H1 (cell line): ENCODE measurements around the gene TXNRD2.

Experiments used
- BACH1 ChIP-seq: IDR thresholded peaks from 2 replicates; pipeline ENCODE4 v1.6.1; 2012; ENCODE audit warnings: low read length, improper control_type of control experiment
- GABPA ChIP-seq: IDR thresholded peaks from 2 replicates; pipeline ENCODE4 v1.6.1; 2011; ENCODE audit warnings: mild to moderate bottlenecking, low read length, moderate library complexity, borderline replicate concordance; ENCODE audit not compliant: insufficient read depth
- NRF1 ChIP-seq: IDR thresholded peaks from 2 replicates; pipeline ENCODE4 v1.6.1; 2011; ENCODE audit warnings: mild to moderate bottlenecking, low read depth, low read length, improper control_type of control experiment
- POLR2A ChIP-seq, 2 experiments: IDR thresholded peaks; 1 replicate in 1 of 2; 2 replicates in 1 of 2; pipeline ENCODE4 v1.6.1; 2011; ENCODE audit warnings: low read depth in 2 of 2, low read length in 2 of 2, mild to moderate bottlenecking in 2 of 2; ENCODE audit errors: control extremely low read depth in 1 of 2
- TAF1 ChIP-seq: IDR thresholded peaks from 2 replicates; pipeline ENCODE4 v1.6.1; 2011; ENCODE audit warnings: mild to moderate bottlenecking, low read depth, low read length
- TBP ChIP-seq: IDR thresholded peaks from 2 replicates; pipeline ENCODE4 v1.6.1; 2011; ENCODE audit warnings: low read depth, low read length, improper control_type of control experiment
- ZNF274 ChIP-seq: IDR thresholded peaks from 2 replicates; pipeline ENCODE4 v1.7.0; 2012; ENCODE audit warnings: low read length, borderline replicate concordance; ENCODE audit errors: extremely low read depth
- TF ChIP-seq, protein P1 (sequence below): IDR thresholded peaks from 2 replicates; pipeline ENCODE4 v1.6.1; 2012; ENCODE audit warnings: inconsistent platforms
- TF ChIP-seq, protein P2 (sequence below), 3 experiments: IDR thresholded peaks; 1 replicate in 2 of 3; 2 replicates in 1 of 3; pipeline versions ENCODE4 v1.5.1 to v1.6.1; 2011; ENCODE audit warnings: low read length in 3 of 3, mild to moderate bottlenecking in 3 of 3, inconsistent platforms in 2 of 3, low read depth in 1 of 3, moderate library complexity in 1 of 3; ENCODE audit not compliant: insufficient read depth in 1 of 3; ENCODE audit errors: control extremely low read depth in 1 of 3

GRCh38 chr22:19828035-19828401, 113.6 kb downstream of the TXNRD2 start:
- TF ChIP-seq, protein P1, sequence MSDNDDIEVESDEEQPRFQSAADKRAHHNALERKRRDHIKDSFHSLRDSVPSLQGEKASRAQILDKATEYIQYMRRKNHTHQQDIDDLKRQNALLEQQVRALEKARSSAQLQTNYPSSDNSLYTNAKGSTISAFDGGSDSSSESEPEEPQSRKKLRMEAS = no peak
- TF ChIP-seq, protein P2, sequence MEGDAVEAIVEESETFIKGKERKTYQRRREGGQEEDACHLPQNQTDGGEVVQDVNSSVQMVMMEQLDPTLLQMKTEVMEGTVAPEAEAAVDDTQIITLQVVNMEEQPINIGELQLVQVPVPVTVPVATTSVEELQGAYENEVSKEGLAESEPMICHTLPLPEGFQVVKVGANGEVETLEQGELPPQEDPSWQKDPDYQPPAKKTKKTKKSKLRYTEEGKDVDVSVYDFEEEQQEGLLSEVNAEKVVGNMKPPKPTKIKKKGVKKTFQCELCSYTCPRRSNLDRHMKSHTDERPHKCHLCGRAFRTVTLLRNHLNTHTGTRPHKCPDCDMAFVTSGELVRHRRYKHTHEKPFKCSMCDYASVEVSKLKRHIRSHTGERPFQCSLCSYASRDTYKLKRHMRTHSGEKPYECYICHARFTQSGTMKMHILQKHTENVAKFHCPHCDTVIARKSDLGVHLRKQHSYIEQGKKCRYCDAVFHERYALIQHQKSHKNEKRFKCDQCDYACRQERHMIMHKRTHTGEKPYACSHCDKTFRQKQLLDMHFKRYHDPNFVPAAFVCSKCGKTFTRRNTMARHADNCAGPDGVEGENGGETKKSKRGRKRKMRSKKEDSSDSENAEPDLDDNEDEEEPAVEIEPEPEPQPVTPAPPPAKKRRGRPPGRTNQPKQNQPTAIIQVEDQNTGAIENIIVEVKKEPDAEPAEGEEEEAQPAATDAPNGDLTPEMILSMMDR (IDR thresholded peaks at IDR 0.05; ENCODE audit: control extremely low read depth in 1 of 3, insufficient read depth in 1 of 3, low read depth in 1 of 3, low read length in 3 of 3) = no peak
- TF ChIP-seq POLR2A (IDR thresholded peaks at IDR 0.05; ENCODE audit: control extremely low read depth in 1 of 2, low read depth in 2 of 2, low read length in 2 of 2) = no peak
- TF ChIP-seq TBP = no peak
- no peak for TF ChIP-seq GABPA
- TF ChIP-seq NRF1 = no peak
- TF ChIP-seq ZNF274 = no peak
- no peak for TF ChIP-seq BACH1
- TF ChIP-seq TAF1 = no peak
